ENCODE results near the gene UFM1. TPM values are rescaled to one million over a fixed set of nuclear protein-coding genes. Genes with fewer than 3 reads are reported as not detected.

UFM1 gene
- total and polyA plus RNA-seq, 2 of the 13 experiments (the other 11 are each of a cell fraction or from before 2014, with no cell fraction given): 42.6 to 47.0 TPM

DNA sequence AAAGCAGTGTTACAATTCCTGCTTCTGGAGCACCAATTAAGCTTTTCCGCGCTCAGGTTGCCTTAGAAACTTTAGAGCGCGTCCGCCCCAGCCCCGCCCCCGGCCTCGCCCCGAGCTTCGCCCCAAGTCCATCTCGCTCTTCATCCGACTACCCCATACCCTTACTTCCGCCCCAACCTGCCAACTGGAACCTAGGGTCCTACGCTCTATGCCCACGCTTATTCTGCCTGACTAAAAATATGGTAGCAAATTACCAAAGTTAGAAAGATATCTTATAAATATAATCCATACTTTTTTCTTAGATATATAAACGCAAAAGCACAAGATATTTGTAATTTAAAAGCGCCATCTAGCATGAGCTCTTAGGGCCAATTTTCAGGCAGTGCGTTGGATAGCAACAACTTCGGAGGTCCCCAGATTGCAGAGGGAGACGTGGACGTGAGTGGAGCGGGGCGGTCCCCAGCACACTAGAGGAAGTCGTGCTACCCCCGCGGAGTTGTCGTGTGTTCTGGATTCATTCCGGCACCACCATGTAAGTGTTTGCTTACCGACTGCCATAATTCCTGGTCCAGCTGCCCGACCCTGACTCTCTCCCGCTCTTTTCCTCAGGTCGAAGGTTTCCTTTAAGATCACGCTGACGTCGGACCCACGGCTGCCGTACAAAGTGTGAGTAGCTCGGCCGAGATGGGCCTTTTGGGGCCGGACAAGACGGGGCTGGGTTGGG lies at the start of gene UFM1 (continued):
- TF ChIP-seq, protein P1, sequence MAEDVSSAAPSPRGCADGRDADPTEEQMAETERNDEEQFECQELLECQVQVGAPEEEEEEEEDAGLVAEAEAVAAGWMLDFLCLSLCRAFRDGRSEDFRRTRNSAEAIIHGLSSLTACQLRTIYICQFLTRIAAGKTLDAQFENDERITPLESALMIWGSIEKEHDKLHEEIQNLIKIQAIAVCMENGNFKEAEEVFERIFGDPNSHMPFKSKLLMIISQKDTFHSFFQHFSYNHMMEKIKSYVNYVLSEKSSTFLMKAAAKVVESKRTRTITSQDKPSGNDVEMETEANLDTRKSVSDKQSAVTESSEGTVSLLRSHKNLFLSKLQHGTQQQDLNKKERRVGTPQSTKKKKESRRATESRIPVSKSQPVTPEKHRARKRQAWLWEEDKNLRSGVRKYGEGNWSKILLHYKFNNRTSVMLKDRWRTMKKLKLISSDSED (CRISPR knock-in tag; IDR thresholded peaks at IDR 0.05): no peak
- TF ChIP-seq AGO1 (IDR thresholded peaks at IDR 0.05; ENCODE audit: low read depth, low read length, poor library complexity, severe bottlenecking) (no peak), PHB2 (IDR thresholded peaks at IDR 0.05; ENCODE audit: partially characterized antibody) (no peak), ZNF615 (CRISPR knock-in tag; IDR thresholded peaks at IDR 0.05; ENCODE audit: borderline replicate concordance) (no peak), TCF7L2 (IDR thresholded peaks at IDR 0.05; ENCODE audit: low read depth, low read length) (no peak), CHCHD3 (CRISPR knock-in tag; IDR thresholded peaks at IDR 0.05) (no peak), LCORL (IDR thresholded peaks at IDR 0.05) (no peak), LCORL (CRISPR knock-in tag; IDR thresholded peaks at IDR 0.05) (no peak), MTA3 (CRISPR knock-in tag; IDR thresholded peaks at IDR 0.05) (no peak), U2AF1 (optimal IDR thresholded peaks at IDR 0.05; ENCODE audit: low read depth, low read length) (no peak), ZNF563 (CRISPR knock-in tag; IDR thresholded peaks at IDR 0.05) (no peak), ZNF350 (CRISPR knock-in tag; IDR thresholded peaks at IDR 0.05; ENCODE audit: borderline replicate concordance, low read depth) (peak; percentile 58; the same call in 1 of the 2 replicates), ZNF441 (CRISPR knock-in tag; IDR thresholded peaks at IDR 0.05; ENCODE audit: borderline replicate concordance) (0 out of 2 replicates have a peak, but pooled peaks have one; percentile 26), ZNF614 (CRISPR knock-in tag; IDR thresholded peaks at IDR 0.05; ENCODE audit: borderline replicate concordance) (no peak), ZSCAN22 (CRISPR knock-in tag; IDR thresholded peaks at IDR 0.05) (no peak), FOSL1 (CRISPR knock-in tag; IDR thresholded peaks at IDR 0.05; ENCODE audit: borderline replicate concordance) (no peak), ZNF367 (CRISPR knock-in tag; IDR thresholded peaks at IDR 0.05; ENCODE audit: borderline replicate concordance) (no peak), ZFP36L1 (CRISPR knock-in tag; IDR thresholded peaks at IDR 0.05) (no peak), POLR2G (IDR thresholded peaks at IDR 0.05; ENCODE audit: low read depth, low read length) (peak; percentile 87), SP5 (CRISPR knock-in tag; IDR thresholded peaks at IDR 0.05; ENCODE audit: borderline replicate concordance, low read depth) (no peak), GZF1 (CRISPR knock-in tag; IDR thresholded peaks at IDR 0.05) (no peak), ZMYM4 (CRISPR knock-in tag; IDR thresholded peaks at IDR 0.05) (peak; percentile 42; the same call in 1 of the 2 replicates), GLI4 (CRISPR knock-in tag; IDR thresholded peaks at IDR 0.05; ENCODE audit: borderline replicate concordance) (no peak), ZNF329 (CRISPR knock-in tag; IDR thresholded peaks at IDR 0.05; ENCODE audit: low read depth) (no peak), AGO2 (optimal IDR thresholded peaks at IDR 0.05; ENCODE audit: low read depth, low read length) (no peak), DNMT1 (CRISPR knock-in tag; IDR thresholded peaks at IDR 0.05) (no peak)
- TF ChIP-seq, protein P2, sequence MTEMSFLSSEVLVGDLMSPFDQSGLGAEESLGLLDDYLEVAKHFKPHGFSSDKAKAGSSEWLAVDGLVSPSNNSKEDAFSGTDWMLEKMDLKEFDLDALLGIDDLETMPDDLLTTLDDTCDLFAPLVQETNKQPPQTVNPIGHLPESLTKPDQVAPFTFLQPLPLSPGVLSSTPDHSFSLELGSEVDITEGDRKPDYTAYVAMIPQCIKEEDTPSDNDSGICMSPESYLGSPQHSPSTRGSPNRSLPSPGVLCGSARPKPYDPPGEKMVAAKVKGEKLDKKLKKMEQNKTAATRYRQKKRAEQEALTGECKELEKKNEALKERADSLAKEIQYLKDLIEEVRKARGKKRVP (CRISPR knock-in tag; IDR thresholded peaks at IDR 0.05): no peak
- TF ChIP-seq, protein P3, sequence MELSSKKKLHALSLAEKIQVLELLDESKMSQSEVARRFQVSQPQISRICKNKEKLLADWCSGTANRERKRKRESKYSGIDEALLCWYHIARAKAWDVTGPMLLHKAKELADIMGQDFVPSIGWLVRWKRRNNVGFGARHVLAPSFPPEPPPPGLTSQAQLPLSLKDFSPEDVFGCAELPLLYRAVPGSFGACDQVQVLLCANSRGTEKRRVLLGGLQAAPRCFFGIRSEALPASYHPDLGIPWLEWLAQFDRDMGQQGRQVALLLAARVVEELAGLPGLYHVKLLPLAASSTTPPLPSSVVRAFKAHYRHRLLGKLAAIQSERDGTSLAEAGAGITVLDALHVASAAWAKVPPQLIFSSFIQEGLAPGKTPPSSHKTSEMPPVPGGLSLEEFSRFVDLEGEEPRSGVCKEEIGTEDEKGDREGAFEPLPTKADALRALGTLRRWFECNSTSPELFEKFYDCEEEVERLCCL (CRISPR knock-in tag; IDR thresholded peaks at IDR 0.05; ENCODE audit: borderline replicate concordance): no peak

All from HepG2 (cell line).